Uterus (tissue), 4 donors: ENCODE results near the gene SUPT5H. TPM values are rescaled to one million over a fixed set of nuclear protein-coding genes. Genes with fewer than 3 reads are reported as not detected.
A peak's percentile ranks its signal among the peaks of the same experiment; 100 is the strongest.

Experiments used
- DNase-seq, 2 donors: peaks; one replicate each; pipeline ENCODE4 v3.0.0-alpha.2; 2019 to 2020
- H3K27ac ChIP-seq, 2 donors: fragments of 200-600 bp; sonication (generic); 1 replicate in 1 of 2; 2 replicates in 1 of 2; pipeline ENCODE4 v1.5.1; 2016 to 2018
- H3K27me3 ChIP-seq, 2 donors: fragments of 200-600 bp; sonication (generic); one replicate each; pipeline ENCODE4 v1.5.1; 2018 to 2019; ENCODE audit warnings: control low read depth in 1 of 2
- H3K36me3 ChIP-seq, 2 donors: fragments of 200-600 bp; sonication (generic); one replicate each; pipeline ENCODE4 v1.5.1; 2019; ENCODE audit warnings: control low read depth in 1 of 2
- H3K4me1 ChIP-seq, 2 donors: fragments of 200-600 bp; sonication (generic); one replicate each; pipeline ENCODE4 v1.5.1; 2018 to 2019; ENCODE audit warnings: control low read depth in 1 of 2
- H3K4me3 ChIP-seq, 2 donors: fragments of 200-600 bp; sonication (generic); 1 replicate in 1 of 2; 2 replicates in 1 of 2; pipeline ENCODE4 v1.5.1; 2018 to 2019; ENCODE audit warnings: mild to moderate bottlenecking in 1 of 2
- H3K9me3 ChIP-seq, 2 donors: fragments of 200-600 bp; sonication (generic); one replicate each; pipeline ENCODE4 v1.5.1; 2019; ENCODE audit warnings: control low read depth in 1 of 2
- CTCF ChIP-seq, 4 experiments: fragments of 200-600 bp in 2 of 4; fragments of 450-650 bp in 2 of 4; sonication (generic) in 2 of 4; IDR thresholded peaks; one replicate each; pipeline ENCODE4 v1.5.1; 2016 to 2019; ENCODE audit warnings: antibody characterized with exemption in 4 of 4, mild to moderate bottlenecking in 2 of 4, moderate library complexity in 1 of 4
- POLR2A ChIP-seq, 2 donors: fragments of 450-650 bp; IDR thresholded peaks; one replicate each; pipeline ENCODE4 v1.6.1; 2016; ENCODE audit warnings: antibody characterized with exemption in 2 of 2, mild to moderate bottlenecking in 1 of 2, moderate library complexity in 1 of 2
- intact Hi-C: fragments of 100-400 bp; cut with DNase I; formaldehyde crosslinking; loops from one replicate; pipeline ENCODE4 v1.15.1; 2023; ENCODE audit warnings: low total_unique reads
- total RNA-seq, 4 donors: library from RNA; depleted of rRNA in 3 of 4; stranded (reverse); fragments of >200 nt in 3 of 4; gene quantifications; one replicate each; pipeline versions ENCODE4 v1.1.0 to v1.2.4, GENCODE V29; 2014 to 2023
- donor health status: DM: yes; HTN: yes; CAD: no.

The SUPT5H gene
- total RNA-seq, 4 donors from 2014 or later: 11.8 to 119 (median 40.0) TPM

GRCh38 chr19:39412100-39412866 lies 33.1 kb upstream of the SUPT5H start, which contains the start of gene PLEKHG2:
TSS of gene PLEKHG2 (plus strand) at chr19:39412669. CDS start at chr19:39414087, 1,418 bp downstream.
- Histone ChIP-seq H3K27ac (peak within 1 kb of the TSS; percentile 99 to 100), H3K36me3 (no peaks in the 10 kb centered on the region), H3K9me3 (no peaks in the 10 kb centered on the region), H3K27me3 (no peaks in the 10 kb centered on the region), H3K4me1 (peaks cover 0 to 18% of the 10 kb centered on the region in 2 donors), H3K4me3 (peak within 1 kb of the TSS; percentile 83 to 98)
- intact Hi-C loops: no loop called here
- TF ChIP-seq POLR2A (IDR thresholded peaks at IDR 0.05) (peak; percentile 29 to 58), CTCF (IDR thresholded peaks at IDR 0.05) (peak; percentile 85 to 90 (median 90))
- DNase-seq: peak; percentile 98 to 99

- Histone ChIP-seq H3K4me1 (peaks cover 0 to 20% of the 10 kb centered on the region in 2 donors), H3K36me3 (no peaks in the 10 kb centered on the region), H3K4me3 (peak overlapping the region; percentile 60 to 98), H3K27me3 (no peaks in the 10 kb centered on the region), H3K27ac (peak overlapping the region; percentile 98 to 99), H3K9me3 (no peaks in the 10 kb centered on the region)
- intact Hi-C loops: no loop called here
- no peak for TF ChIP-seq POLR2A (IDR thresholded peaks at IDR 0.05)
- TF ChIP-seq CTCF (IDR thresholded peaks at IDR 0.05): no peak
- DNase-seq: no peak
Measured at GRCh38 chr19:39412867-39413271, 32.5 kb upstream of the SUPT5H start.

GRCh38 chr19:39413272-39413910 lies 32.0 kb upstream of the SUPT5H start:
- H3K27ac ChIP-seq: peak overlapping the region; percentile 98 to 99
- intact Hi-C loops: no loop called here

GRCh38 chr19:39413911-39414608 lies 31.3 kb upstream of the SUPT5H start:
- intact Hi-C loops: no loop called here
- Histone ChIP-seq H3K36me3 (no peaks in the 10 kb centered on the region), H3K27me3 (no peaks in the 10 kb centered on the region), H3K9me3 (no peaks in the 10 kb centered on the region), H3K4me3 (peak overlapping the region; percentile 60 to 98), H3K27ac (peak overlapping the region; percentile 98 to 99), H3K4me1 (peaks cover 0 to 20% of the 10 kb centered on the region in 2 donors)
- peak; percentile 47 to 51 for DNase-seq
- no peak for TF ChIP-seq CTCF (IDR thresholded peaks at IDR 0.05)
- TF ChIP-seq POLR2A (IDR thresholded peaks at IDR 0.05): no peak

More at GRCh38 chr19:39413272-39413910, 32.0 kb upstream of the SUPT5H start:
- H3K4me1 ChIP-seq: peaks cover 0 to 20% of the 10 kb centered on the region in 2 donors
- H3K36me3 ChIP-seq: no peaks in the 10 kb centered on the region
- peak overlapping the region; percentile 60 to 98 for H3K4me3 ChIP-seq
- peak; percentile 71 to 82 for DNase-seq
- H3K27me3 ChIP-seq: no peaks in the 10 kb centered on the region
- no peaks in the 10 kb centered on the region for H3K9me3 ChIP-seq
- TF ChIP-seq POLR2A (IDR thresholded peaks at IDR 0.05) (peak in 1 of 2 donors; percentile 45), CTCF (IDR thresholded peaks at IDR 0.05) (no peak)
